Parathyroid adenoma (tissue), 2 donors: ENCODE results near the gene H3-3A.

Experiments used
- H2AFZ ChIP-seq: fragments of 300-600 bp; sonication (generic); one replicate; pipeline ENCODE4 v1.7.0; 2017; ENCODE audit warnings: antibody characterized with exemption, mild to moderate bottlenecking
- H3K27ac ChIP-seq: fragments of 300-600 bp; sonication (generic); one replicate; pipeline ENCODE4 v1.7.0; 2017
- H3K27me3 ChIP-seq: fragments of 300-600 bp; sonication (generic); one replicate; pipeline ENCODE4 v1.7.0; 2017; ENCODE audit warnings: low read length; ENCODE audit not compliant: control insufficient read depth, insufficient read depth
- H3K36me3 ChIP-seq: fragments of 300-600 bp; sonication (generic); one replicate; pipeline ENCODE4 v1.7.0; 2017; ENCODE audit warnings: low read length; ENCODE audit not compliant: control insufficient read depth, insufficient read depth
- H3K4me1 ChIP-seq: fragments of 300-600 bp; sonication (generic); one replicate; pipeline ENCODE4 v1.7.0; 2017; ENCODE audit warnings: control low read depth
- H3K4me2 ChIP-seq: fragments of 300-600 bp; sonication (generic); one replicate; pipeline ENCODE4 v1.7.0; 2017; ENCODE audit warnings: low read length
- H3K4me3 ChIP-seq: fragments of 300-600 bp; sonication (generic); one replicate; pipeline ENCODE4 v1.7.0; 2017; ENCODE audit warnings: low read depth, low read length
- H3K79me2 ChIP-seq: fragments of 300-600 bp; sonication (generic); one replicate; pipeline ENCODE4 v1.7.0; 2017; ENCODE audit warnings: control low read depth
- H3K9ac ChIP-seq: fragments of 300-600 bp; sonication (generic); one replicate; pipeline ENCODE4 v1.7.0; 2017; ENCODE audit warnings: mild to moderate bottlenecking
- H3K9me3 ChIP-seq: fragments of 300-600 bp; sonication (generic); one replicate; pipeline ENCODE4 v1.7.0; 2017; ENCODE audit warnings: low read length; ENCODE audit not compliant: control insufficient read depth
- TF ChIP-seq, protein P1 (sequence below): fragments of 300-600 bp; sonication (generic); IDR thresholded peaks from one replicate; pipeline ENCODE4 v1.7.0; 2017; ENCODE audit warnings: antibody characterized with exemption, mild to moderate bottlenecking
- donor health status: primary hyperparathyroidism.

The H3-3A gene

DNA sequence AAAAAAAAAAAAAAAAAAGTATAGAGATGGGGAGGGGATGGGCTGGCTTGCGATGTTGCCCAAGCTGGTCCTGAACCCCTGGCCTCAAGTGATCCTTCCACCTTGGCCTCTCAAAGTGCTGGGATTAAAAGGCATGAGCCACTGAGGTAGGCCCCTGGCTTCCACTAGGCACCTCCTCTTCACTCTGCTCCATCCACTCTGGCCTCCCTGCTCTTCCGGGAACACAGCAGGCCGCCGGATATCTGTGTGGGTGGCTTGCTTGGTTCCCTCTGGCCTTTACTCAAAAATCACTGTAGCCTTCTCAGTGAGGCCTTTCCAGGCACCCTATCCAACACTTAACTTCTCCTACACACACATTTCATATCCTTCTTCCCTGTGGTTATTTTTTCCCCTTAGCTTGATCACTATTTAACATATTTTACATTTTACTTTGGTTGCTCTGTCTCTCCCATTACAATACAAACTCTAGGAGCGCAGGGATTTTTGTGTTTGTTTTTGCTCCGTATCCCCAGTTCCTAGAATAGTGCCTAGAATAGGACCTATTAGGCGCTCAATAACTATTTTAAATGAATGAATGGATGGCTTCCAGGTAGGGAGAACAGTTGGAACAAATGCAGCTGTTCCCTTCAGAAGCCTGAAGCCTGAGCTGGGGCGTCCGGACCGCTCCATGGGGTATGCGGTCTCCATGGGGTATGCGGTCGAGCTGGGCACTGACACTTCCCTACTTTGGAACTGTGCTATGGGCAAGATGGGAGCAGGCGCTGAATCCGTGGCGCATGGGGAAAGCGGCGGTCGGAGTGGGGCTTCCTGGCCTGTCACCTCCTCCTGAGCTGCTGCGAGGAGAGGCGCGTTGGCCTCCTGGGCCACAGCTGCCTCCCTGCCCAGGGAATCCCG lies 46.7 kb downstream of the H3-3A start:
- H3K9ac ChIP-seq = peak overlapping the region; percentile 28
- H3K27ac ChIP-seq = peak overlapping the region; percentile 97
- peaks cover 8% of the 10 kb centered on the region for H3K4me1 ChIP-seq
- no peaks in the 10 kb centered on the region for H3K36me3 ChIP-seq
- no peaks in the 10 kb centered on the region for H3K9me3 ChIP-seq
- TF ChIP-seq, protein P1, sequence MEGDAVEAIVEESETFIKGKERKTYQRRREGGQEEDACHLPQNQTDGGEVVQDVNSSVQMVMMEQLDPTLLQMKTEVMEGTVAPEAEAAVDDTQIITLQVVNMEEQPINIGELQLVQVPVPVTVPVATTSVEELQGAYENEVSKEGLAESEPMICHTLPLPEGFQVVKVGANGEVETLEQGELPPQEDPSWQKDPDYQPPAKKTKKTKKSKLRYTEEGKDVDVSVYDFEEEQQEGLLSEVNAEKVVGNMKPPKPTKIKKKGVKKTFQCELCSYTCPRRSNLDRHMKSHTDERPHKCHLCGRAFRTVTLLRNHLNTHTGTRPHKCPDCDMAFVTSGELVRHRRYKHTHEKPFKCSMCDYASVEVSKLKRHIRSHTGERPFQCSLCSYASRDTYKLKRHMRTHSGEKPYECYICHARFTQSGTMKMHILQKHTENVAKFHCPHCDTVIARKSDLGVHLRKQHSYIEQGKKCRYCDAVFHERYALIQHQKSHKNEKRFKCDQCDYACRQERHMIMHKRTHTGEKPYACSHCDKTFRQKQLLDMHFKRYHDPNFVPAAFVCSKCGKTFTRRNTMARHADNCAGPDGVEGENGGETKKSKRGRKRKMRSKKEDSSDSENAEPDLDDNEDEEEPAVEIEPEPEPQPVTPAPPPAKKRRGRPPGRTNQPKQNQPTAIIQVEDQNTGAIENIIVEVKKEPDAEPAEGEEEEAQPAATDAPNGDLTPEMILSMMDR = no peak
- H3K4me3 ChIP-seq = peak overlapping the region; percentile 62
- H2AFZ ChIP-seq = peak overlapping the region; percentile 71
- H3K27me3 ChIP-seq = no peaks in the 10 kb centered on the region
- peak overlapping the region; percentile 85 for H3K4me2 ChIP-seq
- no peaks in the 10 kb centered on the region for H3K79me2 ChIP-seq

DNA sequence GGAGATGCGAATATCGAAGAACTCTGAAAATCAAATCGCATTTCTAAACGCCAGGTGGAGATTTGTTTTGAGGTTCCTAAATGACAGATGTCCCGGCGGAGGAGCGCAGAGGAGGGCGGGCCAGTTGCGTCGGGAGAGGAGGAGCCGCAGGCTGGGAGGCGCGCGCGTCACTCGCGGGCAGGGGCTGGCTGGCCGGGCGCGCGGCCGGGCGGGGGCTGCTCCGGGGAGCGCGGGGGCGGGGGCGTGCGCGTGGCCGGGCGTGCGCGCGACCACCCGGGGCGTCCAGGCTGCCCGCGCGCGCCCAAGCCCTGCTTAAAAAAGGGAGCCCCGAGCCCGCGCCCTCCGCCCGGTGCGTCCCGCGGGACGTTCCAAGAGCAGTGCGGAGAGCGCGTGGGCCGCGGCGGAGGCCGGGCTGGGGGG lies 47.3 kb downstream of the H3-3A start:
- Histone ChIP-seq H3K4me1 (peaks cover 8% of the 10 kb centered on the region), H3K4me2 (peak overlapping the region; percentile 85), H3K9ac (peak overlapping the region; percentile 28), H3K27ac (peak overlapping the region; percentile 97), H3K27me3 (no peaks in the 10 kb centered on the region), H3K9me3 (no peaks in the 10 kb centered on the region), H2AFZ (peak overlapping the region; percentile 90), H3K4me3 (peak overlapping the region; percentile 75), H3K36me3 (no peaks in the 10 kb centered on the region), H3K79me2 (no peaks in the 10 kb centered on the region)
- TF ChIP-seq, protein P1 = no peak

DNA sequence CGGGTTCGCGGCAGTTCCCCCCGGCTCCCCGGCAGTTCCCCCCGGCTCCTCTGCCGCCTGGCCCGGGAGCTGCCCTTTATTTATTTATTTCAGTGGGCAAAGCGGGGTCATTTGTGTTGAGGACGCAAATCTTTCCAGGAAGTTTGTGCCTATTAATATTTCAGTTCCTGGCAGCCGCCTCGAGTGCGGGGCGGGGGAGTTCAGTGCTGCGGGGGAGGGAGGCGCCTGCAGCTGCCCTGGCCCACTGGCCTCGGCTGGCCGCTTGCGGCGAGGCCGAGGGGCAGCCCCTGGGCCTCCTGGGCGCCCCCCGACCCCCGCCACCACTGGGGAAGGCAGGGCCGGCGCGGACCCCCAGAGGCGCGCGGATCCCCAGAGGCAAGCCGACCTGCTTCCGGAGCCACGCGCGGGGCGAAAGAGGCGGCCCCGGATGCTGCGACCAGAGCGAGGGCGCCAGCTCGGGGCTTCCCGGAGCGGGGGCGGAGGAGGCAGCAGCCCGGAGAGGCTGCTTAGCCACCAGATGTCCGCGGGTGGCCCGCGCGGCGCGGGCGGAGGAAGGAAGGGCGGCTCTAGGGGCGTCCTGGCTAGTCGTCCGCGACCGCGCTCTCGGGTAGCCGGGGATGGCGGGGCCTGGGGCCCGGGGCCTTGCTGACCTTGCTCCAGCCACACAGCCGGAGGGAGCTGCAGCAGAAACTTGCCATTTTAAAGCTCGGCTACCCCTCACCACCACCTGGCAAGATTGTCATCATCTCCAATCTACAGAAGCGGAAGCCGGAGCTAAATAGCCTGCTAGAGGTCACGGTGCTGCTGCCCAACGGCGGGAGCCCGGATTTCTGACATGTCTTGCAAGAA lies 48.0 kb downstream of the H3-3A start:
- peak overlapping the region; percentile 90 for H2AFZ ChIP-seq
- no peaks in the 10 kb centered on the region for H3K79me2 ChIP-seq
- peak overlapping the region; percentile 71 for H3K4me2 ChIP-seq
- H3K9ac ChIP-seq = peak overlapping the region; percentile 43
- H3K4me1 ChIP-seq = peaks cover 8% of the 10 kb centered on the region
- TF ChIP-seq, protein P1 = no peak
- no peaks in the 10 kb centered on the region for H3K36me3 ChIP-seq
- no peaks in the 10 kb centered on the region for H3K27me3 ChIP-seq
- no peaks in the 10 kb centered on the region for H3K9me3 ChIP-seq
- peak overlapping the region; percentile 75 for H3K4me3 ChIP-seq
- H3K27ac ChIP-seq = peak overlapping the region; percentile 96

DNA sequence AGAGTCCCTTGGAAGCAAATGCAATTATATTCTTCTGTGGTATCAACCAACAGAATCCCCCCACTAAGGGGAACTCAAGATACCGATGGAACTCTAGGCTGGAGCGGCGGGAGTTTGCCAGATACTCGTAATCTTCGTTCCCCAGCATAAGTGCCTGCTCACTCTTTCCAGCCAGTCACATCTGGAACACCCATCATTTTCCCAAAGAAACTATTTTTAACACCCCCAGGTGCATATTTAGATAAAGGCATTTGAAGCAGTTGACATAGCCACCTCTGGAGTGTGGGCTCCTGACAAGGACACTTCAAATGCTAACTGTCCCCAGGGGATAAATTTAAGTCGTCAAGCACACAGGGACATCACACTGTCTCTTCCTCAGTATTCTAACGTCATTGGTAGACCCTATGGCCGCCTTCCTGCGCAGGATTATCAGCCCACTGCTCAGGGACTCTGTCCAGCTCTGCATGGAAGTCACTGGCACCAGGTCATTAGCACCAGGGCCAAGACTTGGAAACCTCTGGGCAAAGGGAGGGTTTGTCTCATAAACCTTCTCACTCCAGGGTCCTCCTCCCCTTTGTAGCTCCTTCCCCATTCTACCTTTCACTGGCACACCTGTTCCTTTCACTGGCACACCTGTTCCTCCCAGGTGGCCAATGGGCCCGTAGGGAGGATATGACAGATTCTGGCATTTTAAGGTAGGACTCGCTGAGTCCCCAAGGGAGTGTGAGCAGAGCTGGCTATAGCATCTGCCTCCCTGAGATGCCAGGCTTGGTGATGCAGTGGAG lies 48.8 kb downstream of the H3-3A start:
- Histone ChIP-seq H3K27me3 (no peaks in the 10 kb centered on the region), H3K9me3 (no peaks in the 10 kb centered on the region), H3K36me3 (no peaks in the 10 kb centered on the region), H3K79me2 (no peaks in the 10 kb centered on the region), H2AFZ (peak overlapping the region; percentile 90), H3K4me1 (peaks cover 8% of the 10 kb centered on the region), H3K4me2 (peak overlapping the region; percentile 71), H3K27ac (peak overlapping the region; percentile 96), H3K4me3 (peak overlapping the region; percentile 75), H3K9ac (no peak overlapping the region)
- TF ChIP-seq, protein P1 = no peak
